OCI-LY7 (cell line): ENCODE data around the gene KANSL3.

Experiments used
- EZH2phosphoT487 ChIP-seq: fragments of 200-600 bp; sonication (generic); IDR thresholded peaks from 2 replicates; pipeline ENCODE4 v1.6.1; 2018; ENCODE audit warnings: low read depth, borderline replicate concordance, mild to moderate bottlenecking, mixed run types, antibody characterized with exemption, low read length, moderate library complexity, mixed read lengths
- TF ChIP-seq, protein P1 (sequence below): fragments of 200-600 bp; sonication (generic); conservative IDR thresholded peaks from 2 replicates; pipeline ENCODE4 v1.5.1; 2014; ENCODE audit warnings: mild to moderate bottlenecking, antibody characterized with exemption, low read length, moderate library complexity, mixed read lengths

DNA sequence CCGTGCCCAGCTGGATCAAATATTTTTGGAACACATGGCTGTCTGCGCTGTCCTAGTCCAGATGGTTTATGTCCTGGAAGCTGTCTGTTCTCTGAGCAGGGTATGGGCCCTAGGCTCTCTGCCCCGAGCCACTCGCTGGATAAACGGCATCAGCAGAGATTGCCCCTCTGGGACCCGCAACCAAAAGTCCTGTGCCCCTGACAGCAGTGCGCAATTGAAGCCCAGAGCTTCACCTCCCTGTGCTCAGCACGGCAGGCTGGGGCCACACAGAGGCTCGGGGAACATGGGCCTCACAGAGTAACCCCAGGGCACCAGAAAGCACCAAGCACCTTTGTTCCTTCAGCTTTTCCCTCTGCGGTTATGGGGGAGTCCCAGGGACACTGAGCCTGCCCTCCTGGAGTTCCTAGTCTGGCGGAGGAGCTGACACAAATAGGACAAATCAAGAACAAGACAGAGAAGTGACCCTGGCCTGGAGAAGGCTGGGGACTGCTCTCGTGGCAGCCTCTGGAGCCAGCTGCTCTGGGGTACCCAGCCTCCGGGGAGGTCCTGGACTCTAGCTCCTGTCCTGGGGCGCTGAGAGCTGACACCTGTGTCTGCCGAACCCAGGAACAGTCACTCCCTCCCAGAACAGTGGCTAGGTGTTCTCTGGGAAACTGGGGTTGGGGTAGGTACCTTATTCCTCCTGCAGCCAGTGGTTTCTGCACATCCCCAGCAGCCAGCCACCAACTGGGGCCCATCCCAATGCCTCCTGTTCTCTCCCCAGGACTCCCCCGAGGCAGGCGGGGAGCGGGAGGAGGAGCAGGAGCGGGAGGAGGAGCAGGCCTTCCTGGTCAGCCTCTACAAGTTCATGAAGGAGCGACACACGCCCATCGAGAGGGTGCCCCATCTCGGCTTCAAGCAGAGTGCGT is 89.3 kb downstream of the KANSL3 start:
- TF ChIP-seq, protein P1, sequence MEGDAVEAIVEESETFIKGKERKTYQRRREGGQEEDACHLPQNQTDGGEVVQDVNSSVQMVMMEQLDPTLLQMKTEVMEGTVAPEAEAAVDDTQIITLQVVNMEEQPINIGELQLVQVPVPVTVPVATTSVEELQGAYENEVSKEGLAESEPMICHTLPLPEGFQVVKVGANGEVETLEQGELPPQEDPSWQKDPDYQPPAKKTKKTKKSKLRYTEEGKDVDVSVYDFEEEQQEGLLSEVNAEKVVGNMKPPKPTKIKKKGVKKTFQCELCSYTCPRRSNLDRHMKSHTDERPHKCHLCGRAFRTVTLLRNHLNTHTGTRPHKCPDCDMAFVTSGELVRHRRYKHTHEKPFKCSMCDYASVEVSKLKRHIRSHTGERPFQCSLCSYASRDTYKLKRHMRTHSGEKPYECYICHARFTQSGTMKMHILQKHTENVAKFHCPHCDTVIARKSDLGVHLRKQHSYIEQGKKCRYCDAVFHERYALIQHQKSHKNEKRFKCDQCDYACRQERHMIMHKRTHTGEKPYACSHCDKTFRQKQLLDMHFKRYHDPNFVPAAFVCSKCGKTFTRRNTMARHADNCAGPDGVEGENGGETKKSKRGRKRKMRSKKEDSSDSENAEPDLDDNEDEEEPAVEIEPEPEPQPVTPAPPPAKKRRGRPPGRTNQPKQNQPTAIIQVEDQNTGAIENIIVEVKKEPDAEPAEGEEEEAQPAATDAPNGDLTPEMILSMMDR = no peak
- no peak for TF ChIP-seq EZH2phosphoT487
